GM04503 (cell line): Measurements from ENCODE around the gene SRSF8.
"Not testable (repeated sequence)": the region's sequence is repeated elsewhere in the genome, so short reads cannot be mapped to it uniquely, and the experiment has no call there.

Source experiments
- DNase-seq: peaks from one replicate; pipeline ENCODE4 v3.0.0-alpha.2; 2012; ENCODE audit warnings: low read depth

The SRSF8 gene

DNA sequence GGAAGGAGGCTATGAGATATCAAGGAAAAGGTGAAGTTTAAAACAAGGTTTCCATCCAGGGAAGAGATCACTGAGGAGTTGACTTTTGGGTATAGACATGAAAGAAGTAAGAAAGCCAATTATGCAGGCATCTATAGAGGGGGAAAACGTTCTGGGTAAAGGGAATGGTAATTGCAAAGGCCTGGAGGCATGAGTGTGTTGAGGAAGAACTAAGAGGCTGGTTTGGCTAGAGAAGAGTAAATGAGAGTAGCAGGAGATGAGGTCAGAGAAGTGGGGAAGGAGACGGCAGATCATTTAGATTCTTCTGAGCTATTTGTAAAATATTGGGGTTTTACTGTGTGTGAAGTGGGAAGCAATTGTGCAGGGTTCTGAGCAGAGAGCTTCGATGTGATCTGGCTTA lies 30.5 kb downstream of the SRSF8 start:
- DNase-seq = no peak

DNA sequence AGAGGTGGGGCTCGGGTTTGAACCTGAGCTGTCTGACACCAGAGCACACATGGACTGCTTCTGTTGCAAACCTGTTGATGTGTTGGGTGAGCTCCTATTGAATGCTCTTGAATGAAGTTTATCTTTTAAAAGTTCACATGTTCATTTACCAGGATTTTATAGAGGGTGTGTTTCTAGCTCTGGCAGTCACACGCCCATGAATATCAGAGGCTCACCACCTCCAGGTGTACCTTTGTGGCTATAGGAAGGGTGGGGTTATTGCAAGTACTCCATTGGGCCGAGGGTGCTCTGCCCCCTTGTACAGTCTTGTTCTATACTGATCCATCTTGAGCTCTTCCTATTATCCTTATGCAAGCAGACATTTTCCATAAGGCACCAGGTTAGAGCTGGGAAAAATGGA lies 32.1 kb downstream of the SRSF8 start:
- DNase-seq = no peak

DNA sequence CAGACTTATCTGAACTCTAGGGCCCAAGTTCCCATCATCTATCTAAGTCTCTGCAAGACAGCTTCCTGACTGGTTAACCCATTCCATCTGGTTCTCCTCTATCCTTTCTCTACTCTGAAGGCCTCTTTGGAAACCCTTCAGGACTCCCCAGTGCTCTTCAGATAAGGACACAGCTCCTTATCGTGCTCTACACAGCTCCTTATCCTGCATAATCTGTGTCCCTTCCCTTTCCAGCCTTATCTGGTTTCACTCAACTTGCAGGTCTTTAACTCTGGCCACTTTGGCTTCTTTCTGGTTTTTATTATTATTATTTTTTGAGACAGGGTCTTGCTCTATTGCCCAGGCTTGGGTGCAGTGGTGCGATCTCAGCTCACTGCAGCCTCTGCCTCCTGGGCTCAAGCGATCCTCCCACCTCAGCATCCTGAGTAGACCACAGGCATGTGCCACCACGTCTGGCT lies 33.5 kb downstream of the SRSF8 start:
- DNase-seq = no peak

DNA sequence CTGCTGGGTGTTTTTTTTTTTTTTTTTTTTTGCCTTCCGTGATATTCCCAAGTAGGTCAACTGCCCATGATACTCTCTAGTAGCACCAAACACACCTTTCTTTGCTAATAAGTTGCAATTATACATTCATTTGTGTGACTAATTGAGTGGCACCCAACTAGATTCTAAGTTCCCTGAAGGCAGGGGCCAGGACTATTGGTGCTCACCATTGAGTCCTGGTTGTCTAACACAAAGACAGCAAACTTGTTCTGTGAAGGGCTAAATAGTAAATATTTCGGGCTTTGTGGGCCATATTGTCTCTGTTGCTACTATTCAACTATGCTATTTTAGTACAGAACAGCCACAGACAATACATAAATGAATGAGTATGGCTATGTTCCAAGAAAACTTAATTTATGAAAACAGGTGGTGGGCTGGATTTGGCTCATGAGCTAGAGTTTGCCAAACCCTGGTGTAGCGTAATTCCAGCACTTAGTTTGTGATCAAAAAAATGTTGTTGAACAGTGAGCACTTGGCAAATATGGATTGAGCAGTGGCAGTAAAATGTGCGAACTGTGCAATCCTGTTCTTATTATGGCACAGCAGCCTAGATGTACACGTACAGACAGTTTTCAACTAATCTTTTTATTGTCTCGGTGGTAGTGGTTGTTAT lies 34.3 kb downstream of the SRSF8 start:
- no peak for DNase-seq

DNA sequence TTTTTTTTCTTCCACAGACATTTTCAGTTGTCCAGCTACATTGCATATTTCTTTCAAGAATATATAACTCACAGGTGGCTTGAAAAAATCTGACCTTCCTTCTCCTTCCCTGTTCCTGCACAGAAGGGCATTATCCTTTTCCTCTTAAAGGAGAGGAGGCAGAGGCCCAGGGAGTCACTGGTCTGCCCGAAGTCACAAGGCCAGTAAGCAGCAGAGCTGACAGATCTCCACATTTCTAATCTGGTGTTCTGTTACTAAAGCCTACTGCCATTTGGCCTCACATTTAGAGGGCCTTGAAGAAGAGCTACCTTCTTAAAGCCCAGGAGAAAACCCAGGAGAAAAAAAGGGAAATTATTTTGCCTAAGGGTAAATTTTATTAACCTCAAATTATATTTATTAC lies 35.2 kb downstream of the SRSF8 start:
- no peak for DNase-seq

DNA sequence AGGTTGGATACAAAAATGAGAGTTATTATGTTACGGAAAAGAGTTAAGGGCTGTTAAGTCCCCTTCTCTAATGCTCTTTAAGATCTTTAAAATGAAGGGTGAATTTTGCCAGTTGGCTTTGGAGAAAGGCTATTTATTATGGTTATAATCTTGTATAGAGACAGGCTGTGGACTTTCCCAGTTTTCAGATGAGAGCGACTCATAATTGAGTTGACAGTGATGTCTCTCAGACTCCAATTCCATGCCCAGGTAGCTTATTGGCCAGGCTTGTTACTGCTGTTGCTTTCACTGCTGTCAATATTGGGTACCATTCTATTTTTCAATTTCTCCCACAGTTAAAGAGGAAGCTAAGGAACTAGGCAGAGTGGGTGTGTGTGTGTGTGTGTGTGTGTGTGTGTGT lies 36.0 kb downstream of the SRSF8 start:
- no peak for DNase-seq

DNA sequence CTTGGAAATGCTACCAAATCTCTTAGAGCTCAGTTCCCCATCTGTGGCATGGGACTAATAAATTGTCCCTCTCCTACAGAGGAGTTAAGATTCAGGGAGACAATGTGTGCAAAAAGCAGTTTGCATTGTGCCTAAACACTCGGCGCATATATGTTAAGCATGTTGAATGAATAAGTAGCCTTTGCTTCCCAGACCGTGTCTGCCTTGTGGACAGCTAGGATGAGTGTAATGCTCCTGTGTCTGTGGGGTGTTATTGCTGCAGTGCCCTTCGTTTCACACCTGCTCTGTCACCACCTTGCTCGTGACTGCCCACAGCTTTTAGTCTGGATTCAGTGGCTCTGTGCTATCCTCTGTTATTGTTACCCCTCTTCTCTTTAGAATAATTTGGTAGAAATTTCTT lies 37.0 kb downstream of the SRSF8 start:
- no peak for DNase-seq

DNA sequence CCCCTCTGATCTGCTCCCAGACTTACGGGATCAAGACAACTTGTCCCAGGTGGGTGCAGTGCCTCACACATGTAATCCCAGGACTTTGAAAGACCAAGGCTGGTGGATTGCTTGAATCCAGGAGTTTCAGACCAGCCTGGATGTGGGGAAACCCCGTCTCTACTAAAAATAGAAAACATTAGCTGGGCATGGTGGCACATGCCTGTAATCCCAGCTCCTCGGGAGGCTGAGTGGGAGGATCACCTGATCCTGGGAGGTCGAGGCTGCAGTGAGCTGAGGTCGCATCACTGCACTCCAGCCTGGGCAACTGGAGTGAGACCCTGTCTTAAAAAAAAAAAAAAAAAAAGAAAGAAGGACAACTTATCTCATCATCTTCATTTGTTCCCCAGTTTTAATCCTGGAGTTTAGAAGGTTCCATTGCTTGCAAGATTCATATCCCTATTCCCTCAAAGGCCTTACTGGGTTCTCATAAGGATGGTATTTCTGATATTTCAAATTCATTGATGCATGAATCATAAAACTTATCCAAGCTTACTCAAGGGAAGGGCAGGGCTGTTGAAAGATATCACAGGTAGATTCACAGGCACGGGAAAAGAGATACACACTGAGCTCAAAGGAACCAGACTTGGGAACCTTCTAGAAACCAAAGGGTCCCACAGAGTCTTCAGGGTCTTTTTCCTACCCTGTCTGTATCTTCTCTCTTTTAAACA lies 37.6 kb downstream of the SRSF8 start:
- no peak for DNase-seq

DNA sequence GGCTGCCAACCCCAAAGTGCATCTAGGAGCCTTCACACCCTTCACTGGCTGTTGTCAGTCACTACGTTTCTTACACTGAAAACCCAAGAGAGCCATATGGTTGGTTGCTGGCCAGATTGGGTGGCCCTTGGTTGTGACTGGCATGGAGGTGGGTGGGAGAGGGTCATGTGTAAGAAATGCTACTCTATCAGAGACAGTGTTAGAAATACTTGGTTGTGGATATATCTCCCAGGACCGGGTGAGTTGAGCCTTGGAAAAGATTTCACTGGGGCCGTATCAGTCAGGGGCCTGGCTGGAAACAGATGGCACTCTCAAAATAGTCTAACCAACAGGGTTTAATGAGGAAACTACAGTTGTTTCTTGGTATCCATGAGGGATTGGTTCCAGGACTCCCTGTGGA lies 38.1 kb downstream of the SRSF8 start:
- DNase-seq = no peak

DNA sequence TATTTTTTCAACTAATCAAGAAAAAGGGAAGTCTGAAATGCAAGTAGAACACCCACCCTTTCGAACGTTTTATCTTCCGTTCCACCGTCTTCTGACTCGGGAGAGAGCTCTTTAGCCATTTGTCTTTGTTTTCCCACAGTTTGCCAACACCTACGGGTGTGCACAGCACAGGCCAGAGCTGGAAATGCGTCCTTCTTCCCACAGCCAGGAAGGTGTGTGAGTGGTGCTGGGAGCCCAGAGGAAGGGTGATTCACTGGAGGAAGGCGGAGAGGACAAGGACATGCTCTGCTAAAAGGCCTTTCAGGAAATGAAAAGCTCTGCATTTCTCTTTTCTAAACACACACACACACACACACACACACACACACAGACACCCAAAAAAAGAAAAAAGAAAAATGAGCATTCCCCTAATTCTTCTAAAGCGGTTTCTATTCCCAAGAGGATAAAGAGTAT lies 41.5 kb downstream of the SRSF8 start:
- no peak for DNase-seq

DNA sequence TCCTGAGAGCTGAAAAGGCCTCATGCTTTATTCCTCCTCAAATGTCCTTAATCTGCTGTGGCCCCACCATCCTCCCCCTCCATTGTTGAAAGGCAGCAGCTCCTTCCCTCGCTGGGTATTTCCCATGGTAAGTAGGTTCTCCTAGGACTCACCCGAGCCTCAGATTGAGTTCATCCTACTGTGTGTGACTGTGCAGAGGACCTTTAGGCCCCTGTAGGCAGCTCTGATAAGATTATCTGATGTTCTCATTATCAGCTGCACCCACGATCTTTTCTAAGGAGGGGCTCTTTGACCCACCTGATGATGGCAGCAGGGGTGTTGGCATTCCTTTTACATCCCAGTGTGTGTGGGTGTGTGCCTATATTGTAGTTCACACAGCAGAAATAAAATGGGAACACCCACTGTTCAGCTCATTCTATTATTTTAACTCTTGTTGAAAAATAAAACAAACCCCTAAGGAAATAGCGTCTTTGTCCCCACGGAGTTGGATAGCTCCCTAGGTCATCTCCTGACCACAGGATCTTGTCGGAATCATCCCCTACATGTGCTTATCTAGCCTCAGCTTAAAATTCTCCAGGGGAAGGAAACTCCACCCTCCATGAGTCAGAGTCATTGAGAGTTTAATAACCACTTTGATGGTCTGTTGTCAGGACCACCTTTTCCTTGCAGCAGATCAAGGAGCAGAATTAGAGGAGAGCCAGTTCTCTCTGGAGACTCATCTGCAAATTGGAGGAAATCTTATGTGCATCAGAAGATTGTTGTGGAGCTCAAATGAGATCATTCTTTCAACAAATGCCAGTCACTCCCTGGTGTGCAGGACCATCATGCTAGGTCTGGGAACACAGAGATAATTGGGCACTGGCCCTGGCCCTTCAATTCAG lies 42.2 kb downstream of the SRSF8 start:
- no peak for DNase-seq

DNA sequence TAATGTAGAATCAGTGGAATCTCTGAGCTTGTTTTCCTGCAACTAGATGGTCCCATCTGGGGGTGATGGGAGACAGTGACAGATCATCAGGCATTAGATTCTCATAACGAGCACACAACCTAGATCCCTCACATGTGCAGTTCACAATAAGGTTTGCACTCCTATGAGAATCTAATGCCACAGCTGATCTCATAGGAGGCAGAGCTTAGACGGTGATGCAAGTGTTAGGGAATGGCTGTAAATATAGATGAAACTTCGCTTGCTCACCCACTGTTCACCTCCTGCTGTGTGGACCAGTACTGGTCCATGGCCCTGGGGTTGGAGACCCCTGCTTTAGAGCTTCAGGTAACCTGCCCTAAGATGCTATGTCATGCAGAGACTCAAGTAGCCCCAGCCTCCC lies 44.8 kb downstream of the SRSF8 start:
- DNase-seq = not testable (repeated sequence)

DNA sequence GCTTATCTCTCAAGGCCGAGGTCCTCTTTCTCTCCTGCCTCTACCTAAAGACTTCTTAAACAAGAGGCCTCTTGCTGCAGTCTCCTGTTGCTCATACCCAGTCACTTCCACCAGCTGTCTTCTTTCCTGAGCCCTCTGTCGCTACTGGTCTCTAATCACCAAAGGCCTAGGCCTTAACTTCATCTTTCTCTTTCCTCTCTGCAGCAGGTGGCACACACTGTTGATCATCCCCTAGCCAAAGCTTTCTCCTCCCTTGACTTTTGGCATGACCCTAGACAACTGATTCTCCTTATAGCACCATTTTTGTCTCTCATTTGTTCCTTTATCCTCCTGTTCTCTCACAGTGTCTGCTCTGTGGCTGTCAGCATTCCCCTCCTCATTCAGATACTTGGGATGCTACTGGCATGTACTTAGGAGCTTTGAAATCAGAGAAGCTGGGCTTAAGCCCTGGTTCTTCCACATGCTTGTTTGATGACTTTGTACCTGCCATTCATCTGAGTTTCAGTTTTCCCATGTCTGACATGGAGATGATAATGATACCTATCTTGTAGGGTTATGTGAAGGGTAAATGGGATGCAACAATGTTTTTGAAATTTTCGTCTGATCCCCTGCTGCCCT lies 45.3 kb downstream of the SRSF8 start:
- no peak for DNase-seq

DNA sequence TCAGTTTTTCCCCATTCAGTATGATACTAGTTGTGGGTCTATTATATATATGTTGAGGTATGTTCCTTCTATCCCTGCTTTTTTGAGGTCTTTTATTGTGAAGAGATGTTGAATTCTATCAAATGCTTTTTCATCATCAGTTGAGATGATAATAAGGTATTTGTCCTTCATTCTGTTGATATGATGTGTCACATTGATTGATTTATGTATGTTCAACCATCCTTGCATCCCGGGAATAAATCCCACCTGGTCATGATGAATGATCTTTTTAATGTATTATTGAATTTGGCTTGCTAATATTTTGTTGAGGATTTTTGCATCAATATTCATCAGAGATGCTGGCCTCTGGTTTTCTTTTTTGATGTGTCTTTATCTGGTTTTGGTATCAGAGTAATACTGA lies 48.9 kb downstream of the SRSF8 start:
- no peak for DNase-seq

DNA sequence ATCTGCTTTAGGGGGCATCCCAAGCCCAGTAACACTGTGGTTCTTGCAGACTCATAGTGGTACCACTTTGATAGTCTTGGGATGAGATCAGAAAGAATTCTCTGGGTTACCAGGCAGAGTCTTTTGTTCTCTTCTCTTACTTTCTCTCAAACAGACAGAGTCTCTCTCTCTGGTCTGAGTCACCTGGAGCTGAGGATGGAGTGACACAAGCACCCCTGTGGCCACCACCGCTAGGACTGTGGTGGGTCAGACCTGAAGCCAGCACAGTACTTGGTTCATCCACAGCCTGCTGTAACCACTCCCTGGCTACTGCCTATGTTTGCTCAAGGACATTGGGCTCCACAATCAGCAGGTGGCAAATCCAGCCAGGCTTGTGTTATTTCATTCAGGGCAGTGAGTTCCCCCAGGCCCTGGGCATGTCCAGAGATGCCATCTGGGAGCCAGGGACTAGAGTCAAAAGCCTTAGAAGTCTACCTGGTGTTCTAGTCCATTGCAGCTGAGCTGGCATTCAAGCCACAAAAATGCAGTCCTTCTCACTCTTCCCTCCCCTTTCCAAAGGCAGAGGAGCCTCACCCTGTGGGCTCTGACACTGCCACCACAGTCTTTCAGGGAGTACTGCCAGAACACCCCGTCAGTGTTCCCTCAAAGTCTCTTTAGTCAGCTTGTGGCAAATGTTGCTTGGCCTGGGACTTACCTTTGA lies 52.8 kb downstream of the SRSF8 start:
- no peak for DNase-seq
